ENCODE results near the gene ANKK1. TPM values are rescaled to one million over a fixed set of nuclear protein-coding genes. Genes with fewer than 3 reads are reported as not detected.

ANKK1 gene
- total RNA-seq, 2 experiments from 2014 or later, result 0.07 to 0.14 TPM

GRCh38 chr11:113446938-113447337, 59.4 kb downstream of the ANKK1 start:
- Mint-ChIP-seq H3K4me3 (no peak overlapping the region), H3K4me1 (no peaks in the 10 kb centered on the region), H3K27ac (no peak overlapping the region), H3K9me3 (ENCODE audit: low read depth) (no peaks in the 10 kb centered on the region), H3K36me3 (ENCODE audit: low read depth) (no peaks in the 10 kb centered on the region), H3K27me3 (peaks cover 18% of the 10 kb centered on the region)
- intact Hi-C loops (cut with DNase I, micrococcal nuclease), result no loop called here
- ChIA-PET CTCF (no interaction called here), POLR2A (no interaction called here)
- DNase-seq (no peak), ATAC-seq (no peak)

- intact Hi-C loops (cut with DNase I, micrococcal nuclease), result no loop called here
- CTCF ChIA-PET, result no interaction called here
- H3K4me3 Mint-ChIP-seq, result no peak overlapping the region
- peaks cover 16% of the 10 kb centered on the region for H3K27me3 Mint-ChIP-seq
- POLR2A ChIA-PET, result no interaction called here
- DNase-seq (peak; percentile 8), ATAC-seq (peak; percentile 66)
- H3K36me3 Mint-ChIP-seq (ENCODE audit: low read depth), result no peaks in the 10 kb centered on the region
- H3K4me1 Mint-ChIP-seq, result no peaks in the 10 kb centered on the region
- H3K9me3 Mint-ChIP-seq (ENCODE audit: low read depth), result no peaks in the 10 kb centered on the region
- no peak overlapping the region for H3K27ac Mint-ChIP-seq
Observed at GRCh38 chr11:113447621-113448315, 60.2 kb downstream of the ANKK1 start.

GRCh38 chr11:113448316-113448677, 60.7 kb downstream of the ANKK1 start:
- H3K27ac Mint-ChIP-seq, result no peak overlapping the region
- no peaks in the 10 kb centered on the region for H3K4me1 Mint-ChIP-seq
- no peak overlapping the region for H3K4me3 Mint-ChIP-seq
- POLR2A ChIA-PET, result no interaction called here
- CTCF ChIA-PET, result interaction anchor here (0.6 kb wide), 1 partner anchor 170 kb away, joined by 5 read pairs; no protein-coding TSS in a partner anchor
- ATAC-seq (peak; percentile 12), DNase-seq (no peak)
- H3K36me3 Mint-ChIP-seq (ENCODE audit: low read depth), result no peaks in the 10 kb centered on the region
- no peaks in the 10 kb centered on the region for H3K9me3 Mint-ChIP-seq (ENCODE audit: low read depth)
- peaks cover 13% of the 10 kb centered on the region for H3K27me3 Mint-ChIP-seq
- intact Hi-C loops (cut with DNase I, micrococcal nuclease), result no loop called here

- CTCF ChIA-PET, result interaction anchor here (0.7 kb wide), 1 partner anchor 1026 kb away, joined by 3 read pairs; no protein-coding TSS in a partner anchor
- no peaks in the 10 kb centered on the region for H3K4me1 Mint-ChIP-seq
- no peaks in the 10 kb centered on the region for H3K36me3 Mint-ChIP-seq (ENCODE audit: low read depth)
- intact Hi-C loops (cut with DNase I, micrococcal nuclease), result no loop called here
- no peak for DNase-seq
- no peaks in the 10 kb centered on the region for H3K9me3 Mint-ChIP-seq (ENCODE audit: low read depth)
- H3K27ac Mint-ChIP-seq, result no peak overlapping the region
- peaks cover 11% of the 10 kb centered on the region for H3K27me3 Mint-ChIP-seq
- no peak for ATAC-seq
- POLR2A ChIA-PET, result no interaction called here
- H3K4me3 Mint-ChIP-seq, result no peak overlapping the region
Observed at GRCh38 chr11:113449743-113450142, 62.2 kb downstream of the ANKK1 start.

Small RNAs within 50 kb of the gene (microRNA-seq; reads per million reads assigned to microRNA genes)
- gene MIR4301 (ENCODE audit: borderline replicate concordance), result not detected

Other genes starting within 250 kb of the ANKK1 start
- 10 to 100 TPM; 16.3 to 17.6 TPM for gene TTC12, start 73.2 kb upstream of the ANKK1 start, total RNA-seq
- gene DRD2, start 87.6 kb downstream of the ANKK1 start, total RNA-seq, result not detected

Data from activated CD4-positive, alpha-beta T cell treated with anti-CD3 and anti-CD28 coated beads for 36 hours (primary cell).